Effector memory CD4-positive, alpha-beta T cell (primary cell): Measurements from ENCODE around the gene TMA16.
"Not testable (repeated sequence)": the region's sequence is repeated elsewhere in the genome, so short reads cannot be mapped to it uniquely, and the experiment has no call there.

Experiments
- DNase-seq, 3 donors: peaks; one replicate each; pipeline ENCODE4 v3.0.0-alpha.2; 2020
- H3K27ac ChIP-seq: 2 replicates; pipeline ENCODE4 v1.7.0; 2013; ENCODE audit warnings: mild to moderate bottlenecking, low read length, moderate library complexity; ENCODE audit not compliant: insufficient read depth, poor library complexity, severe bottlenecking
- H3K27me3 ChIP-seq: replicated peaks from 2 replicates; pipeline ENCODE4 v1.7.0; 2013; ENCODE audit warnings: mild to moderate bottlenecking, low read length; ENCODE audit not compliant: insufficient read depth, control insufficient read depth, poor library complexity, severe bottlenecking
- H3K36me3 ChIP-seq: 2 replicates; pipeline ENCODE4 v1.7.0; 2013; ENCODE audit warnings: mild to moderate bottlenecking, low read length, moderate library complexity; ENCODE audit not compliant: control insufficient read depth, insufficient read depth
- H3K4me1 ChIP-seq: 2 replicates; pipeline ENCODE4 v1.7.0; 2013; ENCODE audit warnings: low read length, mild to moderate bottlenecking; ENCODE audit not compliant: control insufficient read depth, insufficient read depth, poor library complexity, severe bottlenecking
- H3K4me3 ChIP-seq: 2 replicates; pipeline ENCODE4 v1.7.0; 2013; ENCODE audit warnings: low read length, low read depth, mild to moderate bottlenecking; ENCODE audit not compliant: insufficient read depth, poor library complexity, severe bottlenecking
- H3K9me3 ChIP-seq: 2 replicates; pipeline ENCODE4 v1.7.0; 2013; ENCODE audit warnings: mild to moderate bottlenecking, low read length, moderate library complexity; ENCODE audit not compliant: control insufficient read depth
- total RNA-seq, 3 donors: gene quantifications; one replicate each; lab custom pipeline; 2026; lab: John Stamatoyannopoulos, UW

TMA16 gene
- total RNA-seq, result 6.6 to 8.6 (median 6.9) reads per million in 3 donors

- peak within 1 kb of the TSS; percentile 86 for H3K4me3 ChIP-seq
- peaks cover 4% of the 10 kb centered on the region for H3K4me1 ChIP-seq
- peak within 1 kb of the TSS; percentile 71 for H3K27ac ChIP-seq
- no peaks in the 10 kb centered on the region for H3K9me3 ChIP-seq
- peak; percentile 57 to 63 (median 61) for DNase-seq
- H3K27me3 ChIP-seq, result no peaks in the 10 kb centered on the region
- H3K36me3 ChIP-seq, result no peaks in the 10 kb centered on the region
These were observed at the start of gene TMA16 for GRCh38 chr4:163494360-163495241. TSS of gene TMA16 (plus strand) at chr4:163494690. CDS start at chr4:163494802, 112 bp downstream.

- not testable (repeated sequence) for H3K27me3 ChIP-seq, H3K27ac ChIP-seq, H3K36me3 ChIP-seq, H3K9me3 ChIP-seq, DNase-seq, H3K4me1 ChIP-seq, H3K4me3 ChIP-seq
These were observed 47.5 kb upstream of the TMA16 start for GRCh38 chr4:163447023-163447422.

DNA sequence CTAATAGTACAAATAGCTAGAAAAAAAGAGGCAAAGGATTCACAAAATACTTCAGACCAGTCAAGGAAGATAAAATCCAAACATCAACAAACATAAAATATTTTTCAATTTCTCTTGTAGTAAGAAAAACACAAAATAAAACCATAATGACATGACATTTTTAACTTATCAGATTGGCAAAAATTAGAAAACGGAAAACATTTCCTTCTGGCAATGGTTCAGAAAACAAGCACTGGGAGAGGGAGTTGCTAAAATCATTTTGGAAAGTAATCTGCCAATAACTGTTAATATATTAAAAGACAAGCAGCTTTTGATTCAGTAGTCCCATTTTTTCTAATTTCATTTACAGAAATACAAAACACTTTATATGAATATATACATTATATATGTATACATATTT, 47.0 kb upstream of the TMA16 start:
- H3K36me3 ChIP-seq, result no peaks in the 10 kb centered on the region
- H3K27me3 ChIP-seq, result no peaks in the 10 kb centered on the region
- no peaks in the 10 kb centered on the region for H3K4me1 ChIP-seq
- no peak overlapping the region for H3K27ac ChIP-seq
- H3K4me3 ChIP-seq, result no peak overlapping the region
- no peaks in the 10 kb centered on the region for H3K9me3 ChIP-seq
- no peak for DNase-seq

DNA sequence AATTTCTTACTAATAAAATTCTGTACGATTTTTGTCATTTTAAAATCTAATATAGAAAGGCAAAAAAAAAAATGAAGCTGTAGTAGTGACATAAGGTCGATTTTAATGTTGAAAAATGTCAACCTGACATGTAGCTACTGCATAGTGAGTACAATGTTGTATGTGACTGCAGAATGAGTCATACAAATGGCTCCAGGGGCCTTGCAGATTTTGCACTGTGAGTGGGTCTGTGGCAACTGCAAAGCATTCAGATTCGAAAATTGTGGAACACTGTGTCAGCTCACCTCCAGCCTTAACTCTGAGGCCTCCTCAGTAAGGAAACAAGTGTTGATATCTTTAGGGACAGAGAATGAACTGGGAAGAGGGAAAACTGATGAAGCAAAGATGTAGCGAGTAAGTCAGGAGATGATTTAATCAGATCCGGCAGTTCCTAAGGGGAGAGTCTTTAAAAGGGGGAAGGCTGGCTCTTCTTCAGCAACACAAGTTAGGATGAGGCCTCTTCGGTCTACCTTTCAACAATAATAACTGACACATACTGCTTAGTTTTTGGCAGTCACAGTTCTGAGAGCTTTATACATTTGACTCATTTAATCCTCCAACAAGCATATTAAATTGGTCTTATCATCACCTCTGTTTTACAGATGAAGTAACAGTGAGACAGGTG, 45.8 kb upstream of the TMA16 start:
- no peaks in the 10 kb centered on the region for H3K9me3 ChIP-seq
- no peaks in the 10 kb centered on the region for H3K27me3 ChIP-seq
- no peaks in the 10 kb centered on the region for H3K4me1 ChIP-seq
- H3K27ac ChIP-seq, result no peak overlapping the region
- no peak overlapping the region for H3K4me3 ChIP-seq
- no peak for DNase-seq
- no peaks in the 10 kb centered on the region for H3K36me3 ChIP-seq

DNA sequence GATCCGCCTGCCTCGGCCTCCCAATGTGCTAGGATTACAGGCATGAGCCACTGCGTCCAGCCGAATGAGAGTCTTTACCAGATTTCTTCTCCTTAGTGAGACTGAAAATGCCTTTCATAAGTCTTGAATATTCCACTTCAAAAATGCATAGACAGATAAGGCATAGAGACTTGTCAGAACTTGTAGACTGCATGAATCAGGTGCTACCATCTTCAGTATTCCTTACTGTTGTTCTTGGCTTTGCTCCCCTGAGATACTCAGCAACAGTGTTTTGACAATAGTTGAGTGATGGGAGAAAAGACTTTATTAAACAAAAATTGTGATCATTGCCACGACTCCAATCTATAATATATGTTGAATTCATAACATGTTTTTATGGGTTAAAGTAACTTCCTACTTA, 31.9 kb upstream of the TMA16 start:
- Histone ChIP-seq H3K9me3 (no peaks in the 10 kb centered on the region), H3K36me3 (no peaks in the 10 kb centered on the region), H3K4me1 (no peaks in the 10 kb centered on the region), H3K27ac (no peak overlapping the region), H3K27me3 (no peaks in the 10 kb centered on the region), H3K4me3 (no peak overlapping the region)
- no peak for DNase-seq

- Histone ChIP-seq H3K4me3 (no peak overlapping the region), H3K27ac (no peak overlapping the region), H3K9me3 (no peaks in the 10 kb centered on the region), H3K27me3 (no peaks in the 10 kb centered on the region), H3K4me1 (no peaks in the 10 kb centered on the region), H3K36me3 (no peaks in the 10 kb centered on the region)
- no peak for DNase-seq
These were observed 27.3 kb upstream of the TMA16 start for GRCh38 chr4:163467082-163467770.

DNA sequence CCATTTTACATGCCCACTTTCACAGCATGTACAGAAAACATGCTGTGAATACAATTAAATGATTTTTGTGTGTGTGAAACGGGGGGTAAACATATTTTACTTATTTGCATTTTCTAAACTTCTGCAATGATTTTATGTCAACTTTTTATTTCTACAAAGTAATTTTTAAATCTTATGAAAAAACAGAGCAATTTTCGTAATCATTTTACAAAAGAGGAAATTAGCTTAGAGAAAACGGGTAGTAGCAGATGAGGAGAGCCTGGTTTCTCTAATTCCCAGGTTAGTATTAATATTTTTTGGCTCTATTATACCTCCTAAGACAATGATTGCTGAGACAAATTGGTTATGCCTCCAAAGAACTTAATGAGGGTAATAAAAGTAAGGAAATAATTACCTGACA, 24.1 kb upstream of the TMA16 start:
- H3K27ac ChIP-seq, result no peak overlapping the region
- H3K36me3 ChIP-seq, result no peaks in the 10 kb centered on the region
- no peaks in the 10 kb centered on the region for H3K4me1 ChIP-seq
- H3K9me3 ChIP-seq, result no peaks in the 10 kb centered on the region
- no peak for DNase-seq
- no peak overlapping the region for H3K4me3 ChIP-seq
- no peaks in the 10 kb centered on the region for H3K27me3 ChIP-seq

GRCh38 chr4:163473130-163473529, 21.4 kb upstream of the TMA16 start:
- no peaks in the 10 kb centered on the region for H3K9me3 ChIP-seq
- no peaks in the 10 kb centered on the region for H3K27me3 ChIP-seq
- no peak overlapping the region for H3K27ac ChIP-seq
- no peaks in the 10 kb centered on the region for H3K4me1 ChIP-seq
- no peak overlapping the region for H3K4me3 ChIP-seq
- DNase-seq, result no peak
- H3K36me3 ChIP-seq, result no peaks in the 10 kb centered on the region

GRCh38 chr4:163473576-163473975, 20.9 kb upstream of the TMA16 start, which contains the start of gene TKTL2:
TSS of gene TKTL2 (minus strand) at chr4:163473754. CDS start at chr4:163473734, 20 bp downstream.
- Histone ChIP-seq H3K9me3 (no peaks in the 10 kb centered on the region), H3K27ac (no peak within 1 kb of the TSS), H3K27me3 (no peaks in the 10 kb centered on the region), H3K4me1 (no peaks in the 10 kb centered on the region), H3K4me3 (no peak within 1 kb of the TSS), H3K36me3 (no peaks in the 10 kb centered on the region)
- DNase-seq, result no peak
